Right lung (tissue), 5 donors: Measurements from ENCODE around the gene ZNF592. TPM values are rescaled to one million over a fixed set of nuclear protein-coding genes. Genes with fewer than 3 reads are reported as not detected.

ENCODE experiments used
- DNase-seq, 2 donors: peaks; one replicate each; pipeline ENCODE4 v3.0.0-alpha.2; 2013
- polyA plus RNA-seq, 5 donors: library from polyadenylated mRNA; unstranded; fragments of 120-200 nt; gene quantifications; one replicate each; pipeline versions ENCODE4 v1.2.1 to v1.2.3, GENCODE V29; 2013; ENCODE audit warnings: inconsistent platforms in 1 of 5, low replicate concordance in 1 of 5; ENCODE audit not compliant: insufficient read length in 5 of 5, insufficient read depth in 1 of 5

The ZNF592 gene
- polyA plus RNA-seq, 5 donors: 19.7 to 27.2 (median 26.0) TPM

GRCh38 chr15:84855765-84856164, 107.4 kb downstream of the ZNF592 start:
- DNase-seq: no peak

Other genes starting within 250 kb of the ZNF592 start
- 10 to 100 TPM; 19.8 to 24.3 (median 21.2) TPM for gene ZSCAN2, start 147.6 kb upstream of the ZNF592 start, polyA plus RNA-seq
- gene WDR73, start 94.3 kb upstream of the ZNF592 start, polyA plus RNA-seq: 10 to 100 TPM; 40.4 to 43.8 (median 42.3) TPM
- gene NMB, start 90.4 kb upstream of the ZNF592 start, polyA plus RNA-seq: 1 to 10 TPM; 2.8 to 6.0 (median 3.8) TPM
- 100 to 1,000 TPM; 242 to 314 (median 281) TPM for gene SEC11A, start 32.5 kb upstream of the ZNF592 start, polyA plus RNA-seq
- gene ALPK3, start 68.8 kb downstream of the ZNF592 start, polyA plus RNA-seq: 10 to 100 TPM; 13.8 to 23.6 (median 17.2) TPM
- under 1 TPM; 0.10 to 0.24 (median 0.13) TPM for gene SLC28A1, start 136.1 kb downstream of the ZNF592 start, polyA plus RNA-seq
- gene PDE8A, start 233.3 kb downstream of the ZNF592 start, polyA plus RNA-seq: 10 to 100 TPM; 37.2 to 64.7 (median 51.2) TPM